SIG-M5 (cell line): ENCODE measurements around the gene GAS6.
"Not testable (repeated sequence)": the region's sequence is repeated elsewhere in the genome, so short reads cannot be mapped to it uniquely, and the experiment has no call there.

Experiments used
- DNase-seq: peaks from one replicate; lab custom pipeline; 2025; lab: John Stamatoyannopoulos, UW

GAS6 gene

DNA sequence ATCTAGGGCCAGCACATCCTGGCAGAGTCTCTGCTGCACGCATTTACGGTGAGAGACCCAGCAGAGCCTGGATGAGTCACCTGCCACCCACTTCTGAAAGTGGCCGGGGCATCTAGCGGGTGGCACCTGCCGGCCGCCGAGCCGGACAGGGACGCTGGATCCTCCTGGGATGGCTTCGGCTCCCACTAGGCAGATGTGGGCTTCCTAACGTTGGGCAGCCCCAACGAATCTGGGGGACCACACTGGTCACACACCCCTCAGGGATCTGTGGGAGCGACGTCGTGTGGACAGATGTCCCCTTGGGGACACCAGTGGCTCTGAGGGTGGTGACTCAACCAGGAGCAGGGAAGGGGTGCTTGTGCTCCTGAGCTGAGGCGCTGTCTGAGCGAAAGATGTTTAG lies 72.7 kb downstream of the GAS6 start:
- no peak for DNase-seq

DNA sequence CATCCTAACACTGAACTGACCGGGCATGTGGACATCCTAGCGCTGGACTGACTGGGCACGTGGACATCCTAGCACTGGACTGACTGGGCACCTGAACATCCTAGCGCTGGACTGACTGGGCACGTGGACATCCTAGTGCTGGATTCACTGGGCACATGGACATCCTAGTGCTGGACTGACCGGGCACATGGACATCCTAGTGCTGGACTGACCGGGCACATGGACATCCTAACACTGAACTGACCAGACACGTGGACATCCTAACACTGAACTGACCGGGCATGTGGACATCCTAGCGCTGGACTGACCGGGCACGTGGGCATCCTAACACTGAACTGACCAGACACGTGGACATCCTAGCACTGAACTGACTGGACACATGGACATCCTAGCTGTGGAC lies 73.9 kb downstream of the GAS6 start:
- DNase-seq = not testable (repeated sequence)

DNA sequence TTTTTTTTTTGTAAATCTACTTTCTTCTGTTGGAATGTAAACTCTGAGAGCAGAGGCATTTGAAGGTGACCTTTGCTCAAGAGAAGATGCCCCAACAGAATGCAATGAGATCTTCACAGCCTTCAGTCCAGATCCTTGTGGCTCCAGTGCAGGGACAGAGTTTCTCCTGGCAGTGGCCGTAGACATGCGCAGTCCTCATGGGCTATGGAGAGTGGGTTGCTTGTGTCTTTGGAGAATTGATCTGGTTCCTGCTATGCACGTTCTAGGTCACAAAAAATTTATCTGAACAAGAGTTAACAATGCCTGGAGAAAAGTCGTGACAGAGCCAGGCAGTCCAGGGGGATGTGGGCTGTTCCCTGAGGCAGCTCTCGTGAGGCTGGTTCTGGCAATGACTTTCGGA lies 74.7 kb downstream of the GAS6 start:
- no peak for DNase-seq

DNA sequence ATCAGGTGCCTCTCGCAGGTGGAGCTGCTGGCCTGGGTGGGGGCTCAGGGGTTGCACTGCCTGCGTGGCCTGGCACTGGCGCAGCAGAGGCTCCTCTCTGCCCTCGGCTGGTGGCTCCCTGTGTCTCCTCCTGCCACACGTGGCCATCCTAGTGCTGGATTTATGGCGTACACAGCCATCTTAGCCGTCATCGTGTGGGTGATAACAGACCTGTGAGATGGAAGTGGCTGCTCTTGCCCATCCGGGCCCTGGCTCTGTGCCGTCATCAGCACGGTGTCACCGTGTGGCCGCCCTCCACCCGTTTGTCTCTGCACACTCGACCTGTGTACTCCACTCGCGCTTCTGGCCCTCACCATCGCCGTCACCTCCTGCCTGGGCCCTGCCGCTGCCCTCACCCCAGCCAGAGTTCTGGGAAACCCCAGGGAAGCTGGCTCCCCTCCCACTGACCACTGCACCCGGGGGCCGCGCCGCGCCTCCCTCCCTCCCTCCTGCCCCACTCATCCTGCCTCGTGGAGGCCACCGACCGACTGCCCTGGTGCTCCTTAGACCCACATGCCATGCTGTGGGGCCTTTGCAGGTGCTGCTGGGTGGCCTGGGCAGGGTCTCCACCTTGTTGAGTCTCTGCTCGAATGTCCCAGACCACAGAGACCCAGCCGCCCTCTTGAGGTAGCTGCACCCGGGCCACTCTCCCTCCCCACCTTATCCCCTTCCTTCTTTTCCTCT lies 75.3 kb downstream of the GAS6 start:
- DNase-seq = no peak

DNA sequence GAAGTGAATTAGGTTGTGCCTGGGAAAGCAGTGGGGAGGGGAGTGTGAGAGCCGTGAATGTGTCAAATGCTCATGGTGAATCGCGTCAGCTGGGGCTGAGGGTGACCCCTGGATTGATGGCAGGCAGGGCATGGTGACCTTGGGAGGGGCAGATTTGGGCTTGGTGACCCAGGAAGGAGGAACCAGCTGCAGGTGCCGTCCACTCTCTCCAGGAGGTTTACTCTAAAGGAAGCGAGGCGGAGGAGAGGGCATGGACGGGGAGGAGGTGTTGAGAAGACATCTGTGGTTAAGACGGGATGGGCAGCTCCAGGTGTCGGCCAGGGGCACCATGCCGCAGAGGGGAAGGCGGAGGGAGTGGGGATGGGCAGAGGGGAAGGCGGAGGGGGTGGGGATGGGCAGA lies 76.2 kb downstream of the GAS6 start:
- DNase-seq = no peak

DNA sequence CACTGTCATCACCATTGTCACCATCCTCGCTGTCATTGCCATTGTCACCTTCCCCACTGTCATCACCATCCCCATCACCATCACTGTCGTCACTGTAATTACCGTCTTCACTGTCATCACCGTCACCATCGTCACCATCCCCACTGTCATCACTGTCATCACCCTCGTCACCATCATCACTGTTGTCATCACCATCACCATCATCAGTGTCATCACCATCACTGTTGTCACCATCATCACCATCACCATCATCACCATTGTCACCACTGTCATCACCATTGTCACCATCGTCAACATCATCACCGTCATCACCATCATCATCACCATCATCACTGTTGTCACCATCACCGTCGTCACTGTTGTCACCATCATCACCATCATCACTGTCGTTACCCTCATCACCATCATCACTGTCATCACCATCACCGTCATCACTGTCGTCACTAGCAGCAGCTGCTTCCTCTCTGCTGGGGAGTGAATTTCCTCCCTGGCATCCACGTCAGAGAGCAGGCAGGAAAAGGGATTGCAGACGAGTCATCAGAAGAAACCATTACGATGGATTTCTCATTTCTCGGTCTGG lies 77.5 kb downstream of the GAS6 start:
- no peak for DNase-seq

DNA sequence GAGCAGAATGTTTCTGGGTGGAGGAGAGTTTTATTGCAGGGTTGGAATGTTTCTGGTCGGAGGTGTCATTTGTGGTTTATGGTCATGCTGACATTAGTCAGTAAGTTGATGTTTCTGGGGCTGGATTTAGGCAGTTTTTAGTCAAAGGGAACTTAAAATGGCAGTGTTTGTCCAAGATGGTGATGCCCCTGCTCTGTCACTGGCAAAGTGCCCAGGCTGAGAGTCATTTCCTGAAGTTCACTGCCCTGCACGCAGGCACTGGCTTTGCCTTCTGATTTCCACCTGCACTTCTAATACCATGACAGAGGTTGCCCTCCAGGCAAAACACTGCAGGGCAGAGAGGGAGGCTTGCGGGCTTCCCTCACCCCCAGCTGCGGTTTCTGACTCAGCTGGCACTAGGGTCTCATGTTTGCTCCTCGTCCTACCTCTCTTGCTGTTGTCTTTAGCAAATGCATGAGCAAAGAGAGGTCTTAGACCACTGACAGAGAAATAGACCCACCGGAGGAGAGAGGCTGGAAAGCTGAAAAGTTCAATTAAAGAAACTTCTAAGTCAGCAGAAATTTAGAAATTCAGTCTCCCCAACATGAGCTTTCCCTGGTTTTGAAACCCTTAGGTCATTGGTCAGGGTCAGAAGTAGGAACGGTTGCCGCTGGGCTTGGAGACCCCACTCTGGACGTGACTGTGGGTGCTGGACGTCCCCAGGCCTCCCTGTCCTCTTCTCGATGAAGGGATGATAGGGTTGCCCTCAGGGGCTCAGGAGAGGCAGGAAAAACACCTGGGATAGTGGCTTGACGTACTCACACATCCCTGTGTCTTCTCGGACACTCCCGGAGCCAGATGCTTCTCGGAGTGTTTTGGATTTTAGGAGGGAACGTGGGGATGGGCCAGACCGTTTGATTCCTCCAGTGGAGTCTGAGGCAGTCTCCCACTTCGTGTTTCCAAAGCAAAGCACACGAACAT lies 78.5 kb downstream of the GAS6 start:
- DNase-seq = no peak

DNA sequence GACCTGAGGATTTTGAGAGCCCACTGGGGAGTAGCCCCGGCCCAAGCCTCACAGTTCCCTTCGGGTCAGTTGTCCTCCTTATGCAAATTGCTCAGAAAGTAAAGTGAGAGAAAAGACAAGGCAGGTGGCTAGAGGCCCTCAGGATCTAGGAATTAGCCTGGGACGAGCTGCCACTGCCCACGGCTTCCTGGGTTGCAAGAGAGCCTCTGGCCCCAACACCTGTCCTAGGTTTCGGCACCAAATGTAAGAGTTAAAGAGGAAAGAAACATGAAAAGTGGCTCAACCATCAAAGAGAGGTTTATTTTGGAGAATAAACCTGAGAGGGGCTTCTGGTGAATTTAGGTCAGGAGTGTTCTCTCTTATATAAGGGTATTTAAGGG lies 79.2 kb downstream of the GAS6 start:
- no peak for DNase-seq

DNA sequence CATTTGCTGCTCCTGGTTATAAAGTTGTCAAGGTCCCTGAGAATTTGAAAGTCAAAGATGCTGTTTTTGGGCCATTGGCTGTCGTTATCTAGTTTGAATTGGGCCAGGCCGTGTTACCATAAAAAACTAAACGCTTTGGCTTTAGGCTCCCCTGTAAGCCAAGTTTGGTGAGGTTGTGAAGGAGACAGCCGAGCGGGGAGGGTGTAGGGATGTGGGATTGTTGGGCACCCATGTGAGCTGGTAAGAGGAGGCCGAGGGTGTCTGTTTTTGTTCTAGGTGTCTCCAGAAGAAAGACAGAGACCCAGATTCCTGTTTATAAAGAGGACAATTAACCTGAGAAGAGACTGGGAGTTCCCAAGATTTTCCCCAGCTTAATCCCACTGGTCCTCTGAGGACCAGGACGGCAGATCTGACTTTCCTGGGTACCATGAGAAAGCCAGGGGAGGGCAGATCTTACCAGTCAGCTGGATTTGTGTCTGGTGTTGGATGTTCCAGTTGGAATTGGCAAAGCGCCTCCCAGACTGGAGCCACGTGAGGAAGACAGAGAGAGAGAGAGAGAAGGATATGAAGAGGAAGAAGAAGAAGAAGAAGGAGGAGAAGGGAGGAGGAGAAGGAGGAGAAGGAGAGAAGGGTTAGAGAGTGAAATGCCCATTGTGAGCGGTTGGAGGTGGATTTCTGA lies 79.8 kb downstream of the GAS6 start:
- DNase-seq = no peak

DNA sequence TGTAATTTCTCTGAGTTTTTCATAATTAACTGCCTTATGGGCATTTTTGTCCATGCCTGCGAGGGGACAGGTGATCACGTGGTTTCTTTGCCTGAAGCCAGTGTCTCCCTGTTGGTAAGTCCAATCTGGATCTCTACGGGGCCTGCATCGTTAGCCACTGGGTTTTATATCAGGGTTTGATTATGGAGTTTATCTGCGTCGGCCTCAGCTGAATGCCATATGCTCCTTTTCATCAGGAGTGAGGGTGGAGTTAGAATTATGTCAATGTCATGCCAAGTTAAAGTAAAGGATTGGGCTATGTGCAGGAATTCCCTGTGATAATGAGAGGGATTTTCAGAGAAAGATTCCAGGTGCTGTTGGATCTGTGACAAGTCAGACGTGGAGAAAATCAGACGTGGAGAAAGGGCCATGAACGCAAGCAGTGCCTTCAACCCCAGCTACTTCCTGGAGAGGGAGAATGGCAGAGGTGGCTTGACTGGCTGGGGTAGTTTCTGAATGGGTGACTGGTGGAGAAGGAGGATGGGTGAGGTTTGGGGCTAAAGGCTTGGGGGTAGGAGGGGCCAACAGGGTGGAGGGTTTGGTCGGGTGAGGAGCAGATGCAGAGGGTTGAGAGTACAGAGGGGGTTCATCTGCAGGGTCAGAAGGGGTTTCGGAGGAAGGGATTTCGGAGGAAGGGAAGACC lies 80.5 kb downstream of the GAS6 start:
- no peak for DNase-seq

DNA sequence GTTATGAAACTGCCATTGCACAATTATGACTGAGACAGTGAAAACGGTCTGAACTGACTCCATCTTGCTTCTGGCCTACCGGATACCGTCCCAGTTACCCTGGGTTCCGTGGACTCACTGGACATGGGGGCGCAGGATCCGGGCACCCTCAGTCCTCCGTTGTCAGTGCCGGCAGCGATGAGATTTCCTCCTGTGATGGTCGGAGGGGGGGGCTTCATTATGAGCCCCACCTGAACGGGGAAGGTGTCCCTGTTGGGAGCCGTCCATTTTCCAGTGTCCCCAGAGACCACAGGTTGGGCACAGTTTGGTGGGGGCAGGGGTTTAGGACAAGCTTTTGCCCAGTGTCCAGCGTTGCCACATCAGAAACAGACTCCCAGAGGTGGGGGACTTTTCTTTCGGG lies 81.4 kb downstream of the GAS6 start:
- DNase-seq = no peak

DNA sequence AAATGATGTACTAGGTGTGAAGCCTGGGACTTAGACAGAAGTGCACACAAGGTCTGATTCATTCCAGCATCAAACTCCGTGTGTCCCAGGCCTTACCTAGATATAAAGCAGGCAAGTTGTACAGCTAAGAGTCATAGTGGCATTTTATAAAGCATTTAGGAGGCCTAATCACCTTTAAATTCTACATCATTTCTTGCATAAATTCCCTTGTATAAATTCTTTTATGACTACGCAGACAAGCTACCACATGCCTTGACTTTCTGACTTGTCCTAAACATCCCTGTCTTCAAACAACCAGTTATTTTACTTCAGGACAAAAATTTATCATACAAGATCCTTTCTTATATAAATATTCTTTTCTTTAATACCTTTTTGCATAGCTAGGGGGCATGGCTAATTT lies 82.3 kb downstream of the GAS6 start:
- DNase-seq = no peak

DNA sequence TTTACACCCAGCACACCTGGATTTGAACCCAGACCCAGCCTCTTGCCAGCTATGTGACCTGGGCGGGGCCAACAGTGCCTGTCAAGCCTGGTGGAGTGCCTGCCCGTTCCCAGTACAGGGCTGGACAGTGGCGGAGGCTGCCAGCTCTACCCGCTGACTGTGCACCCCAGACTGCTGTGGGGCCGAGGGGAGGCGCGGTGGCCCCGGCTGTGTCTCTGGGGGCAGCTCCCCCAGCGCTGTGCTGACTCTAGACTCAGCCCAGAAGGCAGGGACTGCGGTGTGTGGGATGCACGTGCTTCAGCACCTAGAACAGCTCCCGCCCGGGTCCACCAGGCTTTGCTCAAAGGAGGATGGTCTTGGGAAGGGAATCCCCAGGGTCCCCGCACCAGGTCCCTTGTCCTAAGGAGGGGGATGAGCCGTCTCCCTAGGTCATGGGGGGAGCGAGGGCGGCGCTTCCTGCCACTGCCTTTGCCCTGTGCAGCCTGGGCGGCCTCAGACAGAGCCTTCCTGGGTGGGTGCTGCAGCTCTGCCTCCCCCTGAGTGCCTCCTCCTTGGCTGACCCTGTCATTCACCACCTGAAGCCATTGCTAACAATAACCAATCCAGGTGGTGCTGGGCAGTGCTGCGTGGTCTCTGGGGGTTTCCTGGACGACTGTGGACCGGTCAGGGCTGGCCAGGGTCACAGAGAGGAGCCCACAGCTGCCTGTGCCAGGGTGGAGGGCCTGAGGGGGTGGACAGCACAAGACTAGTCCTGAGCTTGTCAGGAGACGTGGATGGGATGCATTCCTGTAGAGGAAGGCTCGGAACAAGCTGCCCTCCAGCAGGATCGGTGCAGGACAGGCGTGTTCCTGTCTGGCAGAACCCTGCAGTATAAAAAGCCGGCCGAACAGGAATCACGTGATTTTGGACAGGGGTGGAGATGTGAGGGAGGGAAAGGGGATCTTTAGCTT lies 86.3 kb downstream of the GAS6 start:
- no peak for DNase-seq

DNA sequence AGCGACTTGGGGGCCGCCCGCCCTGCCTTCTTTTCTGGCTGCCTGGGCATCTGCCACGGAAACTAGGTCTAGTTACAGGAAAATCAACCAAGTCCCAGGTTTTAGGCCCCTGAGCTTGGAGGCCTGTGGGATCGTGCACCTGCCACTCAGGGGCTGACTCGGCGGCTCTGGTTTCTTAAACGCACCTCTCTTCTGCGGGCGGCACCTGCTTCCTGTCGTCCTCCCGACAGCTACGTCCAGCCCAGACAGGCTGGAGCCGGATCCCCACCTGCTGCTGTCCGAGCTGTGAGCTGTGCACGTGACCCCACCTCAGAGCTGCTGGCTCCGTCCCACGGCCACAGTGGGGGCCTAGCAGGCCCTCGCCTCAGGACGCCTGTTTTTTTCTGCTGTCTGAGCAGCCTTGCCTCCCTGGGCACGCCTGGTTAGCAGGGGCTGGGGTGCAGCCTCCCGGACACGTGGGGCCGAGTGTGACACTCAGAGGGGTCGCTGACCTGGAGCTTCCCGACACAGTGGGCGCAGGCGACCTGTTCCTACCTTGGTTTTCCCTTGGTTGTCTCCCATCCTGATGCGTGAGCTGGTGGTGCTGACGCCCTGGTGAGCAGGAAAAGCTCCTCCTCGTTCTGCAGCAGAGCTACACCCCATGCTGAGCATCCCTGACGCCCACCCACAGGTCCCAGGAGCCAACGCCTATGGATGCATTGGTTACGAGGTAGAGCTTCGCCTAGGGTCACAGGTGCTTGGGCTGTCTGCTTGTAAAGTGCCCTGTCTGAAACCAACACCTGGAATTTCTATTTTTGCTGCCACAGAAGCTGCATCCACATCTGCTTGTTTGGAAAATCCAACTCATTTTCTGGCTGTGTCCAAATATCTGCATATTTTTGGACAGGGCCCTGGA lies 87.4 kb downstream of the GAS6 start:
- DNase-seq = no peak

DNA sequence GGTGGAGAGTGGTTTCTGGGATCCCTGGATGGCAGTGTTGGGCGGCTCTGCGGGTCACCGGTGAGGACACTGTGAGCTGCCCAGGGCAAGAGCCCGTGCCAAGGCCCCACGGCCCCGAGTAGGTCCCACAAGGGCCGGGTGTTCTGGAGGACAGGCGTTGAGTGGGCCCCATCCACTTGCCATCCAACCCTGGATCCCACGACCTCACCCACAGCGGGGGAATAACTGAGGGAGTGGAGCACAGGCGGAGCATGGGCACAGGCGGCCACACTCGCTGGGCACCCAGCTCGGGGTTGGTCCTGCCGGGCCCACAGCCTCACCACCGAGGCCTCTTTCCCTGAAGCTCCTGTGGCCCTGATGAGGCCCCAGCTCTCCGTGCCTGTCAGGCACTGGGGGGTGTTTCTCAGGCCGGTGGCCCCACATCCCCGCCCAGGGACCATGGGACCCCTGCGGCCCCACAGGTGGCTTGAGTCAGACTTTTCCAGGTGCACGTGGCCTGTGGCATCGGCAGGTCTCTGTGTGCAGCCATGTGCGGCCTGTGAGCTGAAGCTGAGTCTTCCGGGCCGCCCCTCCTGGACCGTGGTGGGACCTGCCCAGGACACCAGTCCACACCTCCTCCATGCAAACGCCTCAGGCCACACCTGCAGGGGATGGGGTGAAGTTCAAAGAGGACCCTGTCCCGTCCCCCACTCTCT lies 88.3 kb downstream of the GAS6 start:
- no peak for DNase-seq

DNA sequence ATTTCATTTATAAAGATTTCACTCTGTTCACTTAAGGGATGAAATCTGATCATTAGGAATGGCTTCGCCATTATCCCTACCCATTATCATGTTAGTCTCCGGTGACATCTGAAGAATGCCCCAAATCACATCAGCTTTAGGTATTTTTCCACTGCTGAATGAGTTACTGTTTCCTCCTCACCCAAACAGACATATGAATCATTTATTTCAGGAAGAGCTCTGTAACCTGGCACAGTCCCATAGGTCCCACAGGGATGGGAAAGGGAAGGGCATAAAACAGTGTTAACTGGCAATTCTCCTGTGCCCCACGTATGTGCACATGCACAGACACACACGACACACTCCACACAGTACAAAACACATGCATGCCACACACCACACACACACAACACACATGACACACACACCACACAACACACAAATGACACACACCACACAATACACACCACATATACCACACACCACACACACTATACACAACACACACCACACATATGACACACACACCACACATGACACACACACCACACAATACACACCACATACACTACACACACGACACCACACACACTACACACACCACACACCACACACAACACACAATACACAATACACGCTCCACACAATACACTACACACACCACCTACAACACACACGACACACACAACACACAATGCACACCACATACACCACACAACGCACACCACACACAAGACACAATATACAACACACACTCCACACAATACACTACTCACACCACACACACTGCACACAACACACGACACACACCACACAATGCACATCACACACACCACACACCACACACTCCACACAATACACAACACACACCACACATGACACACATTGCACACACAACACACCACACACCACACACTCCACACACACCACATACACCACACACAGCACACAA lies 89.4 kb downstream of the GAS6 start:
- DNase-seq = no peak

DNA sequence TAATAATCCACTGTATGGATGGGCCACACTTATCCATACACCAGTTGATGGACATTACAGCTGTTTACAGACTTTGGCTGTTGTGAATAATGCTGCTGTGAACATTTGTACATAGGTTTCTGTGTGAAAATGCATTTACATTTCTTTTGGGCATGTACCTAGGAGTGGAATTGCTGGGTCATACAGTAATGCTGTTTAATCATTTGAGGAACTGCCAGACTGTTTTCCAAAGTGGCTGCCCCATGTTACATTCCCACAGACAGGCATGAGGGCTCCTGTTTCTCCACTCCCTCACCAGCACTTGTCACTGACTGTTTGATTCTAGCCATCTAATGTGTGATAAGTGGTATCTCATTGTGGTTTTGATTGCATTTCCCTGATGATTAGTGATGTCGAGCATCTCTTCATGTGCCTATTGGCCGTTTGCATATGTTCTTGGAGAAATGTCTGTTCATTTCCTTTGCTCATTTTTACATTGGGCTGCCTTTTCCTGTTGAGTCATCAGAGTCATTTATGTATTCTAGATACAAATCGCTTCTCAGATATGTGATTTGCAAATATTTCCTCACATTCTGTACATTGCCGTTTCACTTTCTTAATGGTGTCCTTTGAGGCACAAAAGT lies 92.1 kb downstream of the GAS6 start:
- no peak for DNase-seq
